ENCODE data around the gene CTNNBL1.

CTNNBL1 gene

DNA sequence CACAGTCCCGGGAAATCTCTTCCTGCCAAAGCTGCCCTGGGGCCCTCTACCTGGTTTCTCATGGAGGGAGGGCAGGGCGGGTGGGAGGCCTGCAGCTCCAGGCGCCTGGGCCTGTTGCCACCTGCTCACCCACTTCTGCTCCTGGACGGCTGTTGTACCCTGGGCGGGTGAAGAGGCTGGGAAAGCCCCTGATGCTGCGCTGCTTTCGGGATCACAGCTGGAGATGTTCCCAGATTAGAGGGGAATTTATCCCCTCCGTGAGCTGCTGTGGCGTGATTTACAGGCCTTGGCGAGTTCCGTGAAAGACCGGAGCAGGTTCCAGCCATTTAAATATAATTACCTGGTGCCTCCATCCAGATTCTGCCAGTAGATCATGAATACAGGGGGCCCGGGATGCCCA, 196.8 kb downstream of the CTNNBL1 start:
- no peaks in the 10 kb centered on the region for H3K9me3 ChIP-seq (ENCODE audit: control insufficient read depth, low read length)
- H2BK15ac ChIP-seq (ENCODE audit: low read depth, poor library complexity, severe bottlenecking), result no peak overlapping the region
- no peak overlapping the region for H3K9ac ChIP-seq (ENCODE audit: low read length)
- no peak overlapping the region for H2AFZ ChIP-seq (ENCODE audit: low read depth, low read length)
- H3K14ac ChIP-seq (ENCODE audit: low read length in 2 of 2), result no peak overlapping the region
- no peak overlapping the region for H3K18ac ChIP-seq (ENCODE audit: low read depth in 1 of 2, low read length in 2 of 2)
- H3K4me1 ChIP-seq (ENCODE audit: control insufficient read depth, insufficient read depth, low read depth, low read length), result no peaks in the 10 kb centered on the region
- H3K79me1 ChIP-seq (replicated peaks; ENCODE audit: low read length, poor library complexity, severe bottlenecking), result no peaks in the 10 kb centered on the region
- DNase-seq, result no peak
- H4K91ac ChIP-seq (ENCODE audit: low read length), result no peak overlapping the region
- H4K8ac ChIP-seq (ENCODE audit: low read length), result no peak overlapping the region
- H3K4me3 ChIP-seq (ENCODE audit: insufficient read depth in 1 of 2, low read depth in 1 of 2, low read length in 2 of 2), result no peak overlapping the region
- H3K27ac ChIP-seq (ENCODE audit: low read length, poor library complexity, severe bottlenecking), result no peak overlapping the region
- H2BK120ac ChIP-seq (ENCODE audit: low read depth, low read length), result no peak overlapping the region
- H3K4me2 ChIP-seq (ENCODE audit: low read length, poor library complexity, severe bottlenecking), result no peak overlapping the region
- no peak overlapping the region for H2AK5ac ChIP-seq (ENCODE audit: low read length, severe bottlenecking)
- peaks cover 22 to 44% of the 10 kb centered on the region in 2 experiments for H3K27me3 ChIP-seq (ENCODE audit: control insufficient read depth in 1 of 2, insufficient read depth in 1 of 2, low read length in 2 of 2)
- WGBS, result 85% methylated on average over 13 of the region's 13 CpGs
- no peak overlapping the region for H2BK5ac ChIP-seq (ENCODE audit: low read depth, low read length, poor library complexity, severe bottlenecking)
- no peak overlapping the region for H3K23ac ChIP-seq (ENCODE audit: low read length in 2 of 2)
- H2BK12ac ChIP-seq (ENCODE audit: low read length in 2 of 2), result no peak overlapping the region
- no peaks in the 10 kb centered on the region for H3K36me3 ChIP-seq (ENCODE audit: control insufficient read depth in 1 of 2, insufficient read depth in 2 of 2, low read depth in 1 of 2, low read length in 2 of 2)
- no peak overlapping the region for H3K4ac ChIP-seq (ENCODE audit: low read depth in 1 of 2, low read length in 2 of 2)

GRCh38 chr20:37892001-37892400, 198.2 kb downstream of the CTNNBL1 start:
- H2BK15ac ChIP-seq (ENCODE audit: low read depth, poor library complexity, severe bottlenecking), result no peak overlapping the region
- no peak overlapping the region for H2AK5ac ChIP-seq (ENCODE audit: low read length, severe bottlenecking)
- H4K91ac ChIP-seq (ENCODE audit: low read length), result no peak overlapping the region
- H3K9ac ChIP-seq (ENCODE audit: low read length), result no peak overlapping the region
- H2BK5ac ChIP-seq (ENCODE audit: low read depth, low read length, poor library complexity, severe bottlenecking), result no peak overlapping the region
- H2AFZ ChIP-seq (ENCODE audit: low read depth, low read length), result no peak overlapping the region
- no peak overlapping the region for H3K18ac ChIP-seq (ENCODE audit: low read depth in 1 of 2, low read length in 2 of 2)
- H2BK120ac ChIP-seq (ENCODE audit: low read depth, low read length), result no peak overlapping the region
- H3K4me3 ChIP-seq (ENCODE audit: insufficient read depth in 1 of 2, low read depth in 1 of 2, low read length in 2 of 2), result no peak overlapping the region
- no peak for DNase-seq
- H4K8ac ChIP-seq (ENCODE audit: low read length), result no peak overlapping the region
- H3K27ac ChIP-seq (ENCODE audit: low read length, poor library complexity, severe bottlenecking), result no peak overlapping the region
- peaks cover 22 to 43% of the 10 kb centered on the region in 2 experiments for H3K27me3 ChIP-seq (ENCODE audit: control insufficient read depth in 1 of 2, insufficient read depth in 1 of 2, low read length in 2 of 2)
- no peak overlapping the region for H3K4me2 ChIP-seq (ENCODE audit: low read length, poor library complexity, severe bottlenecking)
- no peak overlapping the region for H3K4ac ChIP-seq (ENCODE audit: low read depth in 1 of 2, low read length in 2 of 2)
- WGBS, result 81% methylated on average over 9 of the region's 9 CpGs
- no peak overlapping the region for H3K23ac ChIP-seq (ENCODE audit: low read length in 2 of 2)
- H2BK12ac ChIP-seq (ENCODE audit: low read length in 2 of 2), result no peak overlapping the region
- H3K9me3 ChIP-seq (ENCODE audit: control insufficient read depth, low read length), result no peaks in the 10 kb centered on the region
- H3K36me3 ChIP-seq (ENCODE audit: control insufficient read depth in 1 of 2, insufficient read depth in 2 of 2, low read depth in 1 of 2, low read length in 2 of 2), result no peaks in the 10 kb centered on the region
- H3K79me1 ChIP-seq (replicated peaks; ENCODE audit: low read length, poor library complexity, severe bottlenecking), result no peaks in the 10 kb centered on the region
- H3K14ac ChIP-seq (ENCODE audit: low read length in 2 of 2), result no peak overlapping the region
- peaks cover 2% of the 10 kb centered on the region for H3K4me1 ChIP-seq (ENCODE audit: control insufficient read depth, insufficient read depth, low read depth, low read length)

GRCh38 chr20:37893566-37894241, 199.9 kb downstream of the CTNNBL1 start:
- Histone ChIP-seq H2AK5ac (ENCODE audit: low read length, severe bottlenecking) (no peak overlapping the region), H2BK12ac (ENCODE audit: low read length in 2 of 2) (no peak overlapping the region), H2BK5ac (ENCODE audit: low read depth, low read length, poor library complexity, severe bottlenecking) (no peak overlapping the region), H4K91ac (ENCODE audit: low read length) (no peak overlapping the region), H3K36me3 (ENCODE audit: control insufficient read depth in 1 of 2, insufficient read depth in 2 of 2, low read depth in 1 of 2, low read length in 2 of 2) (no peaks in the 10 kb centered on the region), H3K4me3 (ENCODE audit: insufficient read depth in 1 of 2, low read depth in 1 of 2, low read length in 2 of 2) (no peak overlapping the region), H4K8ac (ENCODE audit: low read length) (no peak overlapping the region), H2BK120ac (ENCODE audit: low read depth, low read length) (no peak overlapping the region), H3K4me1 (ENCODE audit: control insufficient read depth, insufficient read depth, low read depth, low read length) (peaks cover 2% of the 10 kb centered on the region), H3K4ac (ENCODE audit: low read depth in 1 of 2, low read length in 2 of 2) (no peak overlapping the region), H3K14ac (ENCODE audit: low read length in 2 of 2) (no peak overlapping the region), H3K79me1 (replicated peaks; ENCODE audit: low read length, poor library complexity, severe bottlenecking) (no peaks in the 10 kb centered on the region), H3K18ac (ENCODE audit: low read depth in 1 of 2, low read length in 2 of 2) (no peak overlapping the region), H2AFZ (ENCODE audit: low read depth, low read length) (no peak overlapping the region), H3K9ac (ENCODE audit: low read length) (no peak overlapping the region), H3K9me3 (ENCODE audit: control insufficient read depth, low read length) (no peaks in the 10 kb centered on the region), H3K27me3 (ENCODE audit: control insufficient read depth in 1 of 2, insufficient read depth in 1 of 2, low read length in 2 of 2) (peaks cover 15 to 34% of the 10 kb centered on the region in 2 experiments), H3K23ac (ENCODE audit: low read length in 2 of 2) (no peak overlapping the region), H2BK15ac (ENCODE audit: low read depth, poor library complexity, severe bottlenecking) (no peak overlapping the region), H3K27ac (ENCODE audit: low read length, poor library complexity, severe bottlenecking) (no peak overlapping the region), H3K4me2 (ENCODE audit: low read length, poor library complexity, severe bottlenecking) (no peak overlapping the region)
- DNase-seq, result no peak
- 81% methylated on average over 2 of the region's 5 CpGs for WGBS

DNA sequence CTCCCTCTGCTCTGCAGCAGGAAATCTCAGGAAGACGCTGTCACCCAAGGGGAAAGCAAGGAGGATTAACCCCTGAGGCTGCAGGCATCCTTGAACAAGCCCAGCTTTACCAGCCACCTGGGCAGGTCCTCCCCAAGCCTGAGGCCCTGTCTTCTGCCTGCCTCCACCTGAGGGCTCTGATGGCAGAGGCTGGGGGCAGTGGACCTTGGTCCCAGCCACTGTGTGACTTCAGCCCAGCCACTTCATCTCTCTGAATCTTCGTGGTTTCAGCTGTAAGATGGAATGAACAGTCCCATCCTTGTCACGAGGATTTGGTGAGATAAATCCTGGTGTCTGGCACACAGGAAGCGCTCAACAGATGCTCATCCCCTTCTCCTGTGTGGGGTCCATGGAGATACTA, 200.6 kb downstream of the CTNNBL1 start:
- Histone ChIP-seq H3K27me3 (ENCODE audit: control insufficient read depth in 1 of 2, insufficient read depth in 1 of 2, low read length in 2 of 2) (peaks cover 22 to 41% of the 10 kb centered on the region in 2 experiments), H2AFZ (ENCODE audit: low read depth, low read length) (no peak overlapping the region), H3K18ac (ENCODE audit: low read depth in 1 of 2, low read length in 2 of 2) (no peak overlapping the region), H3K23ac (ENCODE audit: low read length in 2 of 2) (no peak overlapping the region), H3K9ac (ENCODE audit: low read length) (no peak overlapping the region), H2AK5ac (ENCODE audit: low read length, severe bottlenecking) (no peak overlapping the region), H3K4ac (ENCODE audit: low read depth in 1 of 2, low read length in 2 of 2) (no peak overlapping the region), H3K79me1 (replicated peaks; ENCODE audit: low read length, poor library complexity, severe bottlenecking) (no peaks in the 10 kb centered on the region), H4K8ac (ENCODE audit: low read length) (no peak overlapping the region), H2BK120ac (ENCODE audit: low read depth, low read length) (no peak overlapping the region), H3K4me2 (ENCODE audit: low read length, poor library complexity, severe bottlenecking) (no peak overlapping the region), H3K14ac (ENCODE audit: low read length in 2 of 2) (peak overlapping the region in 1 of 2 experiments; percentile 95), H3K27ac (ENCODE audit: low read length, poor library complexity, severe bottlenecking) (no peak overlapping the region), H3K4me3 (ENCODE audit: insufficient read depth in 1 of 2, low read depth in 1 of 2, low read length in 2 of 2) (no peak overlapping the region), H4K91ac (ENCODE audit: low read length) (no peak overlapping the region), H2BK15ac (ENCODE audit: low read depth, poor library complexity, severe bottlenecking) (no peak overlapping the region), H3K9me3 (ENCODE audit: control insufficient read depth, low read length) (no peaks in the 10 kb centered on the region), H3K36me3 (ENCODE audit: control insufficient read depth in 1 of 2, insufficient read depth in 2 of 2, low read depth in 1 of 2, low read length in 2 of 2) (no peaks in the 10 kb centered on the region), H2BK12ac (ENCODE audit: low read length in 2 of 2) (no peak overlapping the region), H3K4me1 (ENCODE audit: control insufficient read depth, insufficient read depth, low read depth, low read length) (peaks cover 2% of the 10 kb centered on the region), H2BK5ac (ENCODE audit: low read depth, low read length, poor library complexity, severe bottlenecking) (no peak overlapping the region)
- 56% methylated on average over 4 of the region's 4 CpGs for WGBS
- no peak for DNase-seq

All from mesenchymal stem cell (in vitro differentiated cells and primary cell).